GM19351 (cell line): ENCODE data around the gene CCDC12.

Experiments
- ATAC-seq: cut with Tn5 transposase; IDR thresholded peaks from one replicate; pipeline ENCODE4 v1.9.1; 2021; ENCODE audit warnings: mild to moderate bottlenecking, moderate library complexity; ENCODE audit not compliant: unreplicated experiment

The CCDC12 gene

GRCh38 chr3:46882377-46883053 lies 94.0 kb downstream of the CCDC12 start:
- ATAC-seq = no peak

- ATAC-seq = no peak
Measured at GRCh38 chr3:46881596-46882376, 94.8 kb downstream of the CCDC12 start.

GRCh38 chr3:46880884-46881595 lies 95.5 kb downstream of the CCDC12 start:
- no peak for ATAC-seq

GRCh38 chr3:46878781-46879436 lies 97.6 kb downstream of the CCDC12 start:
- no peak for ATAC-seq

- no peak for ATAC-seq
Measured at GRCh38 chr3:46877406-46878125, 99.0 kb downstream of the CCDC12 start, which contains the start of gene PTH1R. TSS of gene PTH1R (plus strand) at chr3:46877721. CDS start at chr3:46883560, 5,839 bp downstream.

- ATAC-seq = no peak
Measured at GRCh38 chr3:46876313-46877300, 99.9 kb downstream of the CCDC12 start.

GRCh38 chr3:46875560-46875959 lies 101.0 kb downstream of the CCDC12 start:
- no peak for ATAC-seq

GRCh38 chr3:46874430-46874829 lies 102.1 kb downstream of the CCDC12 start:
- ATAC-seq = no peak

GRCh38 chr3:46873521-46873920 lies 103.0 kb downstream of the CCDC12 start:
- no peak for ATAC-seq
